NCI-H446 treated with DMSO at 0.1 percent for 48 hours (cell line): ENCODE measurements around the gene DNM1.
"Not testable (repeated sequence)": the region's sequence is repeated elsewhere in the genome, so short reads cannot be mapped to it uniquely, and the experiment has no call there.

ENCODE experiments used
- DNase-seq: peaks from one replicate; lab custom pipeline; 2025; lab: John Stamatoyannopoulos, UW

The DNM1 gene

GRCh38 chr9:128225770-128226411 lies 22.7 kb downstream of the DNM1 start:
- no peak for DNase-seq

DNA sequence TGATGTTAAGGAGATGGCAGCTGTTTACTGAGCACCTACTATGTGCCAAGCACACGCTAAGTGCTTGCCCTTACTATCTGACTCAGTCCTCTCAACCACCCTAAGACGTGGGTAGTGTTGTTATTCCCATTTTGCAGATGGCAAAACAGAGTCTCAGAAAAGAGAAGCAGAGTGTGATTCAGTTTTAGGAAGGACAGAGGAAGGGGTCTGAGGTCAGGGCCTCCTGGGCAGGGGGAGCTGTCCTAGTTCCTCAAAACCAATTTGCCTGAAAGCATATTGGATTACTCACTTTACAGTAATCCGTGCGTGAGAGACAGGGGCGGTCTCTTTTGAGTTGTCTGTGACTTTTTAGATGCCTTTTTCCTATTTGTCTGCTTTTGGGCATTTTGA lies 23.2 kb downstream of the DNM1 start:
- DNase-seq: no peak

- not testable (repeated sequence) for DNase-seq
These were observed 27.7 kb downstream of the DNM1 start for GRCh38 chr9:128230897-128231296.

DNA sequence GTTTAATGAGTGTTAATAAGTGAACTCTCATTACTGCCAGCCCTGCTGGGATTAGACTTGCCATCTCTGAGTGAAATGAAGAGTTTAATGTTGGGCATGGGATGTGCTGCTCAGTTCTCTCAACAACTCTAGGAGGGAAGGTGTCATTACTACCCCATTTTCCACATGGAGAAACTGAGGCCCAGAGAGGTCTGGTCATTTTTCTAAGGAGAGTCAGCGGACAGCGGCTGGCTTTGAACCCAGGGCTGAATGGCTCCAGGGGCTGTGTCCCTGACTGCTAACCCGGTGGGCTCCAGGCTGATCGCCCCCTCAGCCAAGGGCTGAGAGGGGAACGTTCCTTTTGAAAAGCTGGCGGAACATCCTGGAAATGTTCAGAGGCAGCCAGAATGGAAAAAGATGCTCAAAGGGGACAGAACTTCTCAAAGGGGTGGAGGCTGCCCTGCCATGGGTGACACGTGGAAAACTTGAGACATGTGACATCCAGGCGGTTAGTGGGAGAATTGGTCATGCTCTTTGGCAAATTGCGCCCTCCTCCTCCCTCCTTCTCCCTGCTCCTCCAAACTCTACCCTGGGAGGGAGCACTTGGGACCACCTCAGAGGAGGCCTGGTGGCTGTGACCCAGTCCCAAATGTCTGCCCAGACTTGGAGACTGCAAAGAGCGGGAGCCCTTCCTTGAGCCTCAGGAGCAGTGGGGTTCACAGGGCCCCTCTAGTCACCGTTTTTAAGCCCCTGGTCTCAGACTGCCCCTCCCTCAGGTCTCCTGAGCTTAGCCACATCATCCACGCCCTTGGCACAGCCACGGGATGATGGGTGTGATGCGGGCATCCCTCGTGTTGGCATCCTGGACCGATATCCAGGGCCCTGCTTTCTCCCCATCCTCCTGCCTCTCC lies 28.7 kb downstream of the DNM1 start:
- DNase-seq: no peak

GRCh38 chr9:128232528-128233428 lies 29.6 kb downstream of the DNM1 start:
- no peak for DNase-seq

- no peak for DNase-seq
These were observed 30.7 kb downstream of the DNM1 start for GRCh38 chr9:128233817-128234406.

DNA sequence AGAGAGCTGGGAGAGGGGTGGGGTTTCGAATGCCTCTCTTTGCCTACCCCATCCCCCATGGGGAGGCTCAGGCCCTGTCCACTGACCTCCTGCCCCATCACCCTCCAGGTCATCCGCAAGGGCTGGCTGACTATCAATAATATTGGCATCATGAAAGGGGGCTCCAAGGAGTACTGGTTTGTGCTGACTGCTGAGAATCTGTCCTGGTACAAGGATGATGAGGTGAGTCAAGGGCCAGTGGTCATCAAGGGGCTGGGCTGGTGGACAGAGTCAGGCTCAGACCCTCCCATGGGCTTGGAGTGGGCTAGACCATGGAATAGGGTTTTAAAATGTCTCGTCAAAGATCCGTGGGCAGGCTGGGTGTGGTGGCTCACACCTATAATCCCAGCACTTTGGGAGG lies 38.9 kb downstream of the DNM1 start:
- no peak for DNase-seq

DNA sequence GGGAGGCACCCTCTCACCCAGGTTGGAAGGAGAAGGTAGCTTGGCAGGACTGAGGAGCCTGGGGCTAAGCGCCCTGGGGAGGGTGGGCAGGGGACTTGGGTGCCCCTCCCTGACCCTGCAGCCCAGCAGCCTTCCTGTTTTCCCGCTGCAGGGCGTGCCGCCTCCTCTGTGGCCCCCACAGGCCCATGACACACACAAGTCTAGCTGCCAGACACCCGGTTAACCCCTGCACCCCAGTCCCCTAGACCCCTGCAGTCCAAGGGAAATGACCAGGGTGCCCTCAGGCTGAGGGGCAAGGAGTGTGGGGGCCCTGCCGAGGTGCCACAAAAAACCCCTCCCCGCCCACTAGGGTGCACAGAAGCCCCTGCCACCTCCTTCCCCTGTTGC lies 39.6 kb downstream of the DNM1 start:
- DNase-seq: no peak

DNA sequence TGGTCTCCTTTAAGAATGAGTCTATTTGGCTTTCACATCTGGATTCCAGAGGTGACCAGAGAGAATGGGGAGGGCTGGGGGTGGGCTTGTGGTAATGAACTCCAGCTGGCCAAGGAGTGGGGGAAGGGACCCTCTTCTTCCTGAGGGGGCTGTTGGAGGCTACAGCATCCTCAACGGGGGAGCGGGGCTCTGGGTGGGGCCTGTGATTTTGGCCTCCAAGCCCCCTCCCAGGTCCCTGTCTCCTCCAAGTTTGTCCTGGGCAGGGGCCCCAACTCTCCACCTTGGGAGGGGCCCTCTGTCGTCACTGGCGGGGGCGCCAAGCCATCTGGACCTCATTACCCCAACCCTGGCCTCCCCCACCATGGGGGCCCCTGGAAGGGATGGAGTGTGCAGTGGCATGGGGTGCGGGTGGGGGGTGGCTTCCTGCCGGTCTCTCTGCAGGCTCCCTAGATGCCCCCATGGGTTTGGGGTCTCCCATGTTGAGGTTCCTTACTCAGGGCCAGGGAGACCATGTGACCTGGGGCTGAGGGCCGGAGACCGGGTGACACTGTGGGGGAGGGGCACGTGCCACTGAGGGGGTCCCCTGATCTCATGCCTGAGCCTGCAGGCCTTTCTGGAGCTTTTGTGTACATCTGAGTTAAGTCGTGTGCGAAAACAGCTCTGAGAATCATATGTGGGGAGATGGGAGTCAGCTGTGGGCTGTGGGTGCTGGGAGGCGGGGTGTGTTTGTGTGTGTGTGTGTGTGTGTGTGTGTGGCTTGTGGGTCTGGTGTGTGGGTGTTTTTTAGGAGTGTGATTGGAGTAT lies 40.2 kb downstream of the DNM1 start:
- DNase-seq: no peak

GRCh38 chr9:128244091-128244836 lies 41.1 kb downstream of the DNM1 start:
- no peak for DNase-seq

DNA sequence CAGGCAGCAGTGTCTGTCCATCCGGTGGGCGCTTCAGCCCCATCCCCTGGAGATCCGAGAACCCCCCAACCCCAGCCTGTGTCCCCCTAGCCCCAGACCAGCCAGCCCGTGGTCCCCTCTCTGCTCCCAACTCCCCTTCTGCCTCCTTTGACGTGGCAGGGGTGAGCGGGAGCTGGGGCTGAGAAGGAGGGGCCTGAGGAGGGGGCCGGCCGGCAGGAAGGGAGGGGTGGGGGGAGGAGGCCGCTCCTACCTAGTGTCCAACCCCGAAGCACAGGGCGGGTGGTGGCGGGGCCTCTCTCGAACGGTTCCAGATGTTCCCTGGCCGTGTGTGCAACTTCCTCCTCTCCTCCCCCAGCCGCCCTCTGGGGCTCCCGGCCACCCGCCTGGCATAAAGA lies 41.7 kb downstream of the DNM1 start:
- no peak for DNase-seq

- DNase-seq: no peak
These were observed 42.4 kb downstream of the DNM1 start for GRCh38 chr9:128245421-128246151.

DNA sequence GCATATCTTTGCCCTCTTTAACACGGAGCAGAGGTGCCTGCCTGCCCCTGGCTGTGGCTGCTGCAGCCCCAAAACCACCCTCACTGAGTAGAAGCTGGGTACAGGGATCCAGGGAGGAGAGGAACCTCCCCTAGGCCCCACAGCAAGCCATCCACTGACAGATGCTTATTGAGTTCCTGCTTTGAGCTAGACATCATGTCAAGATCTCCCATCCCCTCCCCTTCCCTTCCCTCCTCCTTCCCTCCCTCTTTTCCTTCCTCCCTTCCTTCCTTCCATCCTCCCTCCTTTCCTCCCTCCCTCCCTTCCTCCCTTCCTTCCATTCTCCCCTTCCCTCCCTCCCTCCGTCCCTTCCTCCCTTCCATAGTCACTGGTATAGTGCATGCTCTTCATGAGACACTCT lies 43.3 kb downstream of the DNM1 start:
- DNase-seq: no peak

- DNase-seq: no peak
These were observed 44.1 kb downstream of the DNM1 start for GRCh38 chr9:128247226-128247803.

- DNase-seq: no peak
These were observed 46.4 kb downstream of the DNM1 start for GRCh38 chr9:128249558-128249907.

GRCh38 chr9:128249908-128250838 lies 47.0 kb downstream of the DNM1 start:
- no peak for DNase-seq

GRCh38 chr9:128250839-128251731 lies 47.9 kb downstream of the DNM1 start:
- DNase-seq: no peak

GRCh38 chr9:128251732-128252100 lies 48.5 kb downstream of the DNM1 start:
- DNase-seq: no peak
